GM12875 (cell line): ENCODE measurements around the gene AP2B1.

Source experiments
- H3K4me3 ChIP-seq: one replicate; pipeline ENCODE4 v1.5.1; 2011; ENCODE audit warnings: low read depth, low read length, control low read depth
- CTCF ChIP-seq: IDR thresholded peaks from 2 replicates; pipeline ENCODE4 v1.5.1; 2011; ENCODE audit warnings: low read depth, mild to moderate bottlenecking, control low read depth, inconsistent platforms, low read length, moderate library complexity, borderline replicate concordance; ENCODE audit not compliant: insufficient read depth

Gene AP2B1

DNA sequence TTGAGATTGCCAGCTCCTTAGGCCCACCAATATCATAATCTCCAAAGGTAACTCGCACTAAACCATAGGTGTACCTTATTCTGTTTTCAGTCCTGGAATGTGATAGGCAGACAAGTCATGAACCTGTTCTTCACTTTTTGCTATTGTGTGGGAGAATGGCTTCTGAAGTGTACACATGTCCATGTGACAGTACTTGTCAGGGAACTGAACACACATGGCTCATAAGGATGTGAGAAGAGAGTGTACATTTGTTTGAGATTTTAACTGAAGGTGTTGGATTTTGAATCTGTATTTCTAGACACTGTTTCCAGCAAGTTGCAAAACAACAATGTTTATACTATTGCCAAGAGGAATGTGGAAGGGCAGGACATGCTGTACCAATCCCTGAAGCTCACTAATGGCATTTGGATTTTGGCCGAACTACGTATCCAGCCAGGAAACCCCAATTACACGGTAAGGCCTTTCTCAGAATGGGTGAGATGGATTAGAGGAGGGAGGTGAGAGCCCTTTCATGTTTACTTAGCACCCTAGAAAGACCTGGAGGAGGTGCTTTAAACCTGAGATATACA lies 129.9 kb downstream of the AP2B1 start:
- TF ChIP-seq CTCF, result no peak
- H3K4me3 ChIP-seq, result no peak overlapping the region

GRCh38 chr17:35717475-35717874 lies 130.4 kb downstream of the AP2B1 start:
- no peak for TF ChIP-seq CTCF
- no peak overlapping the region for H3K4me3 ChIP-seq

DNA sequence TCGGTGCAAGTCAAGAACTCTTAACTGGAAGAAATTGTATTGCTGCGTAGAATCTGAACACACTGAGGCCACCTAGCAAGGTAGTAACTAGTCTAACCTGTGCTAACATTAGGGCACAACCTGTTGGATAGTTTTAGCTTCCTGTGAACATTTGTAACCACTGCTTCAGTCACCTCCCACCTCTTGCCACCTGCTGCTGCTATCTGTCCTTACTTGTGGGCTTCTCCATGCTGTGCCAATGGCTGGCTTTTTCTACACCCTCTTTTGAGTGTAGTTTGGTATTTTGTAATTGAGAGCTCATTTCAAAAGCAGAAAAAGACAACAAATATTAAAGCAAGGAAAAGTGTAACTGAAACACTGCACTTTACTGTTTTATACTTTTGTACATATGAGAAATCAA lies 136.6 kb downstream of the AP2B1 start:
- no peak overlapping the region for H3K4me3 ChIP-seq
- no peak for TF ChIP-seq CTCF

GRCh38 chr17:35725058-35725457 lies 137.9 kb downstream of the AP2B1 start:
- TF ChIP-seq CTCF, result no peak
- no peak overlapping the region for H3K4me3 ChIP-seq

- TF ChIP-seq CTCF, result no peak
- H3K4me3 ChIP-seq, result no peak overlapping the region
Observed at GRCh38 chr17:35725802-35726126, 138.6 kb downstream of the AP2B1 start.

- H3K4me3 ChIP-seq, result no peak overlapping the region
- TF ChIP-seq CTCF, result no peak
Observed at GRCh38 chr17:35726127-35726952, 139.2 kb downstream of the AP2B1 start.

DNA sequence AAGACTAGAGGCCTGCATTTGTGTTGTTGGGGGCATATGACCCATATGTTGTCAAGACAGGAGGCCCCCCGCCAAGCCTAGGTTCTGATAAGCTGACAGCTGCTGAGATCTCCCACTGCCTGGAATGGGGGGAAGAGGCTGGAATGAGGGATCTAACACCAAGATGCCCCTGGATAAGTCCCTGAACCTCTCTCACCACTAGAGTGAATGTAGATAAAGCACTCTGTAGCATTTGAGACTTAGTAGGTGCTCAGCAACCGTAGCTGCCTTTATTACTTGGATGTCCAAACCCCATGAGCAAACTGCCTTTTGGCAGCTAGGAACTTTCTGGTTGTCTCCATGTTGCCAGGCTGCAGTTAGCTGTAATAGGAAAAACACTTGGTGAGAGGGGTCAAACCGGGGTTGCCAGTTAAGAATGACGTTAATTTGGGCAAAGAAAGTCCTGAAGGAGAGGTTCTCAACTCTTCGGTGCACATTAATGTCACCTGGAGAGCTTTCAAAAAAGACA lies 139.9 kb downstream of the AP2B1 start:
- TF ChIP-seq CTCF, result no peak
- no peak overlapping the region for H3K4me3 ChIP-seq
